PC-3 (cell line): ENCODE data around the gene PRKCE. TPM values are rescaled to one million over a fixed set of nuclear protein-coding genes. Genes with fewer than 3 reads are reported as not detected.

Experiments
- ATAC-seq: fragments of 200-7000 bp; cut with Tn5 transposase; 2 replicates; pipeline ENCODE4 v1.9.1; 2020; ENCODE audit warnings: mild to moderate bottlenecking, moderate library complexity
- BruUV-seq: library from RNA; stranded (reverse); fragments of 400-500 nt; replicated peaks from 2 replicates; lab custom pipeline; 2021; lab: Mats Ljungman, UMichigan
- CTCF ChIA-PET: fragments of 300-600 bp; sonication (Branson Sonifier 250); formaldehyde crosslinking; loops from one replicate; lab custom pipeline; 2022; ENCODE audit warnings: antibody characterized with exemption; lab: Charles Lee
- POLR2A ChIA-PET: fragments of 300-600 bp; sonication (Branson Sonifier 250); formaldehyde crosslinking; loops from one replicate; lab custom pipeline; 2022; ENCODE audit warnings: antibody characterized with exemption; ENCODE audit not compliant: unreplicated experiment; lab: Charles Lee
- DNase-seq: peaks from one replicate; pipeline ENCODE4 v3.0.0-alpha.2; 2015
- H2AFZ ChIP-seq: fragments of 300-600 bp; sonication (generic); 2 replicates; pipeline ENCODE4 v1.6.0; 2016; ENCODE audit warnings: antibody characterized with exemption, low read length
- H3F3A ChIP-seq: fragments of 300-600 bp; sonication (generic); one replicate; pipeline ENCODE4 v1.6.0; 2017; ENCODE audit warnings: antibody characterized with exemption, low read length, control low read depth, mild to moderate bottlenecking; ENCODE audit not compliant: unreplicated experiment
- H3K27ac ChIP-seq: fragments of 300-600 bp; sonication (generic); 2 replicates; pipeline ENCODE4 v1.5.1; 2016; ENCODE audit warnings: mild to moderate bottlenecking, low read length
- H3K27me3 ChIP-seq: fragments of 300-600 bp; sonication (generic); 2 replicates; pipeline ENCODE4 v1.6.1; 2016; ENCODE audit warnings: low read length, mixed read lengths
- H3K36me3 ChIP-seq: fragments of 300-600 bp; sonication (generic); 2 replicates; pipeline ENCODE4 v1.6.1; 2016; ENCODE audit warnings: low read depth, mixed run types, low read length, mixed read lengths
- H3K4me1 ChIP-seq: fragments of 300-600 bp; sonication (generic); 2 replicates; pipeline ENCODE4 v1.5.1; 2016; ENCODE audit warnings: low read length; ENCODE audit not compliant: insufficient read depth
- H3K4me2 ChIP-seq: fragments of 300-600 bp; sonication (generic); 2 replicates; pipeline ENCODE4 v1.6.0; 2016; ENCODE audit warnings: low read length
- H3K4me3 ChIP-seq: fragments of 300-600 bp; sonication (generic); 2 replicates; pipeline ENCODE4 v1.5.1; 2016; ENCODE audit warnings: mild to moderate bottlenecking, low read length, mixed read lengths
- H3K79me2 ChIP-seq: fragments of 300-600 bp; sonication (generic); 2 replicates; pipeline ENCODE4 v1.6.1; 2017; ENCODE audit warnings: low read length, mixed read lengths
- H3K9ac ChIP-seq: fragments of 300-600 bp; sonication (generic); 2 replicates; pipeline ENCODE4 v1.6.0; 2016; ENCODE audit warnings: mild to moderate bottlenecking, low read length
- H3K9me2 ChIP-seq: fragments of 300-600 bp; sonication (generic); replicated peaks from 2 replicates; pipeline ENCODE4 v1.6.1; 2016; ENCODE audit warnings: mixed run types, low read length, mixed read lengths
- H3K9me3 ChIP-seq: fragments of 300-600 bp; sonication (generic); 2 replicates; pipeline ENCODE4 v1.6.1; 2016; ENCODE audit warnings: low read length, mixed read lengths
- H4K20me1 ChIP-seq: fragments of 300-600 bp; sonication (generic); 2 replicates; pipeline ENCODE4 v1.6.1; 2016; ENCODE audit warnings: low read length, mixed read lengths
- CTCF ChIP-seq: fragments of 300-600 bp; sonication (generic); conservative IDR thresholded peaks from 2 replicates; pipeline ENCODE4 v1.5.1; 2017; ENCODE audit warnings: antibody characterized with exemption, low read depth, mild to moderate bottlenecking, low read length
- EZH2 ChIP-seq: fragments of 300-600 bp; sonication (generic); IDR thresholded peaks from one replicate; pipeline ENCODE4 v1.6.1; 2017; ENCODE audit warnings: antibody characterized with exemption, mild to moderate bottlenecking, low read length; ENCODE audit not compliant: unreplicated experiment
- EZH2phosphoT487 ChIP-seq: fragments of 300-600 bp; sonication (generic); IDR thresholded peaks from 2 replicates; pipeline ENCODE4 v1.6.1; 2018; ENCODE audit warnings: mild to moderate bottlenecking, antibody characterized with exemption, low read length, borderline replicate concordance
- intact Hi-C: fragments of 100-400 bp; cut with micrococcal nuclease; formaldehyde crosslinking; loops from 2 replicates; pipeline ENCODE4 v1.9.0; 2023
- total RNA-seq: library from RNA; depleted of rRNA; stranded (reverse); fragments of >200 nt; gene quantifications from 2 replicates; pipeline ENCODE4 v1.2.3, GENCODE V29; 2014

PRKCE gene
- total RNA-seq, 1 experiment from 2014 or later, result 7.0 TPM

GRCh38 chr2:46042207-46042637, 390.7 kb downstream of the PRKCE start:
- Histone ChIP-seq H3K9me2 (no peaks in the 10 kb centered on the region), H3K4me3 (0 out of 2 replicates have a peak overlapping the region, but pooled peaks have one; percentile 3), H3K9me3 (no peaks in the 10 kb centered on the region), H3K9ac (no peak overlapping the region; the same call in 1 of the 2 replicates), H3K79me2 (no peaks in the 10 kb centered on the region), H3K27ac (peak overlapping the region; percentile 40), H3K36me3 (no peaks in the 10 kb centered on the region), H3K4me2 (peak overlapping the region; percentile 44; the same call in 1 of the 2 replicates), H4K20me1 (no peaks in the 10 kb centered on the region), H2AFZ (no peak overlapping the region; the same call in 1 of the 2 replicates), H3K27me3 (no peaks in the 10 kb centered on the region), H3K4me1 (peaks cover 20% of the 10 kb centered on the region), H3F3A (no peaks in the 10 kb centered on the region)
- CTCF ChIA-PET, result no interaction called here
- POLR2A ChIA-PET, result interaction anchor here (0.6 kb wide), 2 partner anchors 44 to 258 kb away, joined by 3 to 4 read pairs; no protein-coding TSS in a partner anchor
- intact Hi-C loops, result no loop called here
- peak; percentile 31; the same call in 1 of the 2 replicates for ATAC-seq
- BruUV-seq, result no TSS peak
- peak; percentile 14 for DNase-seq
- TF ChIP-seq EZH2phosphoT487 (no peak), CTCF (no peak)

GRCh38 chr2:46042711-46043110, 391.2 kb downstream of the PRKCE start:
- ATAC-seq (no peak), DNase-seq (no peak)
- no peak for TF ChIP-seq EZH2phosphoT487
- no peak for TF ChIP-seq EZH2
- TF ChIP-seq CTCF, result no peak
- Histone ChIP-seq H3K27ac (0 out of 2 replicates have a peak overlapping the region, but pooled peaks have one; percentile 40), H2AFZ (no peak overlapping the region), H3K4me2 (no peak overlapping the region), H3K27me3 (no peaks in the 10 kb centered on the region), H3K79me2 (no peaks in the 10 kb centered on the region), H3K9me3 (no peaks in the 10 kb centered on the region), H3K36me3 (no peaks in the 10 kb centered on the region), H3K9me2 (no peaks in the 10 kb centered on the region), H4K20me1 (no peaks in the 10 kb centered on the region), H3F3A (no peaks in the 10 kb centered on the region), H3K4me3 (no peak overlapping the region), H3K9ac (no peak overlapping the region), H3K4me1 (peaks cover 20% of the 10 kb centered on the region)
- no TSS peak for BruUV-seq
- intact Hi-C loops, result no loop called here
- POLR2A ChIA-PET, result no interaction called here
- CTCF ChIA-PET, result no interaction called here

- Histone ChIP-seq H3K27me3 (no peaks in the 10 kb centered on the region), H2AFZ (no peak overlapping the region), H3K4me1 (peaks cover 15% of the 10 kb centered on the region), H3K36me3 (no peaks in the 10 kb centered on the region), H3F3A (no peaks in the 10 kb centered on the region), H3K9me2 (no peaks in the 10 kb centered on the region), H3K9ac (no peak overlapping the region), H3K79me2 (no peaks in the 10 kb centered on the region), H3K4me2 (no peak overlapping the region), H3K27ac (no peak overlapping the region), H4K20me1 (no peaks in the 10 kb centered on the region), H3K9me3 (no peaks in the 10 kb centered on the region), H3K4me3 (no peak overlapping the region)
- BruUV-seq, result no TSS peak
- ChIA-PET CTCF (no interaction called here), POLR2A (no interaction called here)
- intact Hi-C loops, result no loop called here
- no peak for TF ChIP-seq CTCF
- TF ChIP-seq EZH2phosphoT487, result no peak
- no peak for TF ChIP-seq EZH2
- no peak for DNase-seq
- ATAC-seq, result no peak
Observed at GRCh38 chr2:46045888-46046287, 394.4 kb downstream of the PRKCE start.
